Mammary epithelial cell (primary cell): ENCODE measurements around the gene CACNG4.

Experiments
- EZH2 ChIP-seq: IDR thresholded peaks from 2 replicates; pipeline ENCODE4 v1.6.1; 2012; ENCODE audit warnings: low read length, inconsistent platforms, borderline replicate concordance
- TF ChIP-seq, protein P1 (sequence below), 2 donors: IDR thresholded peaks in 1 of 2; conservative IDR thresholded peaks in 1 of 2; 2 replicates each; pipeline ENCODE4 v1.5.1; 2011 to 2012; ENCODE audit warnings: inconsistent platforms in 2 of 2, low read length in 2 of 2, mild to moderate bottlenecking in 2 of 2, control low read depth in 1 of 2, low read depth in 1 of 2; ENCODE audit not compliant: insufficient read depth in 1 of 2; ENCODE audit errors: extremely low read depth in 1 of 2

DNA sequence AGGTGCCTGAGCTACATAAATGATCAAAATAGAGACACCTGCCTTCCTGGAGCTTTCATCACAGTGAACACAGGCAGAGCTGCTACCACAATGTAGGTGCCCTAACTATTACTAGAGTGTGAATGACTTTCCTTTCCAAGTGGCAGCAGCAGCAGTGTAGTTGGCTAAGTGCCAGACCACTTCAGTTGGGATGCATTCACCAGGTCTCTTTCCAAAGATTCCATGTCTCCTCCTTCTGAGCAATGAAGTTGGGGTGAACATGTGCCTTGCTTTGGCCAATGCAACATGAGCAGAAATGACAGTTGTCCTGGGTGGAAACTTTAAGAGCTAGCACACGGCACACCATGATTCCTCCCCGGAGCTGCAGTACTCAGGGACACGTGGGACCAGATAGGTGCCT lies 23.3 kb upstream of the CACNG4 start:
- TF ChIP-seq, protein P1, sequence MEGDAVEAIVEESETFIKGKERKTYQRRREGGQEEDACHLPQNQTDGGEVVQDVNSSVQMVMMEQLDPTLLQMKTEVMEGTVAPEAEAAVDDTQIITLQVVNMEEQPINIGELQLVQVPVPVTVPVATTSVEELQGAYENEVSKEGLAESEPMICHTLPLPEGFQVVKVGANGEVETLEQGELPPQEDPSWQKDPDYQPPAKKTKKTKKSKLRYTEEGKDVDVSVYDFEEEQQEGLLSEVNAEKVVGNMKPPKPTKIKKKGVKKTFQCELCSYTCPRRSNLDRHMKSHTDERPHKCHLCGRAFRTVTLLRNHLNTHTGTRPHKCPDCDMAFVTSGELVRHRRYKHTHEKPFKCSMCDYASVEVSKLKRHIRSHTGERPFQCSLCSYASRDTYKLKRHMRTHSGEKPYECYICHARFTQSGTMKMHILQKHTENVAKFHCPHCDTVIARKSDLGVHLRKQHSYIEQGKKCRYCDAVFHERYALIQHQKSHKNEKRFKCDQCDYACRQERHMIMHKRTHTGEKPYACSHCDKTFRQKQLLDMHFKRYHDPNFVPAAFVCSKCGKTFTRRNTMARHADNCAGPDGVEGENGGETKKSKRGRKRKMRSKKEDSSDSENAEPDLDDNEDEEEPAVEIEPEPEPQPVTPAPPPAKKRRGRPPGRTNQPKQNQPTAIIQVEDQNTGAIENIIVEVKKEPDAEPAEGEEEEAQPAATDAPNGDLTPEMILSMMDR (conservative IDR thresholded peaks at IDR 0.05 in 1 of 2, IDR thresholded peaks at IDR 0.05 in 1 of 2; ENCODE audit: extremely low read depth in 1 of 2, insufficient read depth in 1 of 2, low read depth in 1 of 2, low read length in 2 of 2): no peak
- no peak for TF ChIP-seq EZH2
